ENCODE results near the gene CHPF2. TPM values are rescaled to one million over a fixed set of nuclear protein-coding genes. Genes with fewer than 3 reads are reported as not detected.

The CHPF2 gene
- total and polyA plus RNA-seq, 11 donors, result 11.4 to 31.9 (median 18.3) TPM

DNA sequence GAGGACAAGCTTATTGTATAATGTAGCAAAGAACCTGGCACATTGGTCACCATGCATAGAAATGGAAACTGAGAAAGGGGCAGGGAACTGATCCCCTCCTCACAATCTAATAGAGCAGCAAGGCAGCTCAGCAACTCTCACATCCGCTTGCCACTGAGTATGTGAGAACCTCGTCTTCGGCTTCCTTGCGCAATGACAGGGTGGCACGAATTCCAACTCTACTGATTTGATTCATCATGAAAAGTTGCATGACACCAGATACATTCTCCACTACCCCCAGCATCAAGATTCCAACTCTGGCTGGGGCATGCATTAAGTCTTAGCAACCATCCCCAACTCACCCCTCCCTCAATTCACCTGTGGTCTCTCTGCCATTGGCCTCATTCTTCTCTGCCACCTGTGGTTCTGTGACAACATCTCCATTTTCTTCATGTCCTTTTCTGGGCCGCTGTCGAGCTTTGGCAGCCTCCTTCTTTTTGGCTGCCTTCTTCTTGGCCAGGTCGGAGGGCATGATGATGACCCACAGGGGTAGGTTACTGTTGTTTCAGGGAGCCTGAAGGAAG, 6.3 kb upstream of the CHPF2 start:
- no peaks in the 10 kb centered on the region for H3K27me3 ChIP-seq
- peaks cover 3 to 30% (median 20%) of the 10 kb centered on the region in 12 donors for H3K4me1 ChIP-seq
- ATAC-seq (no peak), DNase-seq (no peak)
- H3K9me3 ChIP-seq, result no peaks in the 10 kb centered on the region
- peaks cover 0 to 46% (median 40%) of the 10 kb centered on the region in 9 donors for H3K36me3 ChIP-seq
- TF ChIP-seq, protein P1, sequence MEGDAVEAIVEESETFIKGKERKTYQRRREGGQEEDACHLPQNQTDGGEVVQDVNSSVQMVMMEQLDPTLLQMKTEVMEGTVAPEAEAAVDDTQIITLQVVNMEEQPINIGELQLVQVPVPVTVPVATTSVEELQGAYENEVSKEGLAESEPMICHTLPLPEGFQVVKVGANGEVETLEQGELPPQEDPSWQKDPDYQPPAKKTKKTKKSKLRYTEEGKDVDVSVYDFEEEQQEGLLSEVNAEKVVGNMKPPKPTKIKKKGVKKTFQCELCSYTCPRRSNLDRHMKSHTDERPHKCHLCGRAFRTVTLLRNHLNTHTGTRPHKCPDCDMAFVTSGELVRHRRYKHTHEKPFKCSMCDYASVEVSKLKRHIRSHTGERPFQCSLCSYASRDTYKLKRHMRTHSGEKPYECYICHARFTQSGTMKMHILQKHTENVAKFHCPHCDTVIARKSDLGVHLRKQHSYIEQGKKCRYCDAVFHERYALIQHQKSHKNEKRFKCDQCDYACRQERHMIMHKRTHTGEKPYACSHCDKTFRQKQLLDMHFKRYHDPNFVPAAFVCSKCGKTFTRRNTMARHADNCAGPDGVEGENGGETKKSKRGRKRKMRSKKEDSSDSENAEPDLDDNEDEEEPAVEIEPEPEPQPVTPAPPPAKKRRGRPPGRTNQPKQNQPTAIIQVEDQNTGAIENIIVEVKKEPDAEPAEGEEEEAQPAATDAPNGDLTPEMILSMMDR (IDR thresholded peaks at IDR 0.05), result no peak
- no peak for TF ChIP-seq POLR2A (IDR thresholded peaks at IDR 0.05)
- intact Hi-C loops (cut with DNase I), result loop anchor here in 1 of 10 donors (10.0 kb wide), 1 partner anchor 171 kb away; the partner anchor contains the start of genes CDK5 and SLC4A2
- peak overlapping the region; percentile 76 to 99 (median 89) for H3K4me3 ChIP-seq
- H3K27ac ChIP-seq, result peak overlapping the region in 4 of 12 donors; percentile 69 to 87 (median 78)
- 56 to 64% (median 61%) methylated on average over 8 of the region's 8 CpGs for WGBS, 4 donors

DNA sequence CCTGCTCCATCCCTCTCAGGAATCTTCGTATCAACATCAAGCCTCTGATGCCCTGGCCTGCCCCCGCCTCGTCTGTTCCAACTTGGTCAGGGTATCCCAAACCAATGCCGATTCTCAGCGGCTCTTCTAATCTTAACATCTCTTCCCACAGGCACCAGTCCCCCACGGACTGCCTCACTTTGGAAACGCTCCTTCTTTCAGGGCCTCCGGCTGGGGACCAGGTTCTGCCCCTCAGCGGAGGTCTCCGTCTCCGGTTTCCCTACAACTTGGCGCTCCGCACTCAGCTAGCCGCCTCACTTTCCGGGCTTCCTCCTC, 5.8 kb upstream of the CHPF2 start:
- Histone ChIP-seq H3K9me3 (no peaks in the 10 kb centered on the region), H3K4me3 (peak overlapping the region; percentile 76 to 99 (median 89)), H3K36me3 (peaks cover 0 to 41% (median 35%) of the 10 kb centered on the region in 9 donors), H3K27ac (peak overlapping the region in 11 of 12 donors; percentile 23 to 87 (median 79)), H3K4me1 (peaks cover 3 to 35% (median 22%) of the 10 kb centered on the region in 12 donors), H3K27me3 (no peaks in the 10 kb centered on the region)
- no peak for DNase-seq
- intact Hi-C loops (cut with DNase I), result loop anchor here in 1 of 10 donors (10.0 kb wide), 1 partner anchor 172 kb away; the partner anchor contains the start of genes CDK5 and SLC4A2
- TF ChIP-seq POLR2A (IDR thresholded peaks at IDR 0.05), result no peak
- TF ChIP-seq, protein P1 (IDR thresholded peaks at IDR 0.05), result no peak
- ATAC-seq, result peak in 3 of 4 donors; percentile 0 to 5 (median 2)
- WGBS, 4 donors, result 1 to 2% (median 1%) methylated on average over 15 of the region's 15 CpGs

GRCh38 chr7:151226875-151227782, 5.2 kb upstream of the CHPF2 start, which contains the start of gene ABCF2:
Gene ABCF2, minus strand, starts transcription at chr7:151227205. Its CDS starts 747 bp downstream, at chr7:151226458.
- 0 to 1% (median 1%) methylated on average over 54 to 68 of the region's 68 CpGs for WGBS, 4 donors
- no peaks in the 10 kb centered on the region for H3K27me3 ChIP-seq
- TF ChIP-seq POLR2A (IDR thresholded peaks at IDR 0.05), result no peak
- TF ChIP-seq, protein P1 (IDR thresholded peaks at IDR 0.05), result peak in 1 of 12 donors; percentile 10
- intact Hi-C loops (cut with DNase I), result loop anchor here in 1 of 10 donors (10.0 kb wide), 1 partner anchor 172 kb away; the partner anchor contains the start of genes CDK5 and SLC4A2
- peak; percentile 99 to 100 (median 99) for ATAC-seq
- H3K27ac ChIP-seq, result peak within 1 kb of the TSS in 11 of 12 donors; percentile 69 to 87 (median 81)
- no peaks in the 10 kb centered on the region for H3K9me3 ChIP-seq
- DNase-seq, result peak; percentile 98 to 99 (median 99)
- H3K4me3 ChIP-seq, result peak within 1 kb of the TSS; percentile 76 to 99 (median 89)
- H3K36me3 ChIP-seq, result peaks cover 0 to 35% (median 29%) of the 10 kb centered on the region in 9 donors
- peaks cover 3 to 39% (median 27%) of the 10 kb centered on the region in 12 donors for H3K4me1 ChIP-seq
